WTC11 (cell line): Measurements from ENCODE around the gene DNASE1L3.

ENCODE experiments used
- CREB1 ChIP-seq: sonication (generic); formaldehyde crosslinking; IDR thresholded peaks from 2 replicates; pipeline ENCODE4 v1.8.0; 2023; ENCODE audit warnings: mild to moderate bottlenecking, missing genetic modification reagents
- EMX1 ChIP-seq: fragments of 250-450 bp; sonication (Bioruptor Pico); IDR thresholded peaks from 2 replicates; pipeline ENCODE4 v1.8.0; 2021; ENCODE audit warnings: mild to moderate bottlenecking
- ETV6 ChIP-seq: sonication (generic); formaldehyde crosslinking; IDR thresholded peaks from 2 replicates; pipeline ENCODE4 v1.8.1; 2022; ENCODE audit warnings: mild to moderate bottlenecking, missing genetic modification reagents
- IRF2 ChIP-seq: sonication (generic); formaldehyde crosslinking; IDR thresholded peaks from 2 replicates; pipeline ENCODE4 v1.8.0; 2022; ENCODE audit warnings: low read depth, missing genetic modification reagents, borderline replicate concordance
- JUN ChIP-seq: sonication (generic); formaldehyde crosslinking; IDR thresholded peaks from 2 replicates; pipeline ENCODE4 v1.8.0; 2023; ENCODE audit warnings: mild to moderate bottlenecking, missing genetic modification reagents
- KAT7 ChIP-seq: sonication (generic); formaldehyde crosslinking; IDR thresholded peaks from 2 replicates; pipeline ENCODE4 v1.8.1; 2023; ENCODE audit warnings: missing genetic modification reagents, mild to moderate bottlenecking, borderline replicate concordance
- RELA ChIP-seq: sonication (generic); formaldehyde crosslinking; IDR thresholded peaks from 2 replicates; pipeline ENCODE4 v1.8.1; 2022; ENCODE audit warnings: missing genetic modification reagents, mild to moderate bottlenecking, borderline replicate concordance
- SP1 ChIP-seq: sonication (generic); formaldehyde crosslinking; conservative IDR thresholded peaks from 2 replicates; pipeline ENCODE4 v1.8.1; 2022; ENCODE audit warnings: missing genetic modification reagents
- TCF7 ChIP-seq: sonication (generic); formaldehyde crosslinking; IDR thresholded peaks from 2 replicates; pipeline ENCODE4 v1.8.0; 2022; ENCODE audit warnings: mild to moderate bottlenecking, low read depth, missing genetic modification reagents, moderate library complexity
- TF ChIP-seq, protein P1 (sequence below): fragments of 200-600 bp; IDR thresholded peaks from 2 replicates; pipeline ENCODE4 v1.8.0; 2022; ENCODE audit warnings: antibody characterized with exemption
- TF ChIP-seq, protein P2 (sequence below): sonication (generic); formaldehyde crosslinking; IDR thresholded peaks from 2 replicates; pipeline ENCODE4 v1.8.1; 2023; ENCODE audit warnings: mild to moderate bottlenecking, missing genetic modification reagents, moderate library complexity
- TF ChIP-seq, protein P3 (sequence below): sonication (generic); formaldehyde crosslinking; IDR thresholded peaks from 2 replicates; pipeline ENCODE4 v1.8.1; 2023; ENCODE audit warnings: mild to moderate bottlenecking, moderate library complexity, missing genetic modification reagents
- TF ChIP-seq, protein P4 (sequence below): sonication (generic); formaldehyde crosslinking; IDR thresholded peaks from 2 replicates; pipeline ENCODE4 v1.8.0; 2023; ENCODE audit warnings: missing genetic modification reagents, mild to moderate bottlenecking, borderline replicate concordance
- TF ChIP-seq, protein P5 (sequence below): sonication (generic); formaldehyde crosslinking; IDR thresholded peaks from 2 replicates; pipeline ENCODE4 v1.8.0; 2022; ENCODE audit warnings: mild to moderate bottlenecking, missing genetic modification reagents

DNA sequence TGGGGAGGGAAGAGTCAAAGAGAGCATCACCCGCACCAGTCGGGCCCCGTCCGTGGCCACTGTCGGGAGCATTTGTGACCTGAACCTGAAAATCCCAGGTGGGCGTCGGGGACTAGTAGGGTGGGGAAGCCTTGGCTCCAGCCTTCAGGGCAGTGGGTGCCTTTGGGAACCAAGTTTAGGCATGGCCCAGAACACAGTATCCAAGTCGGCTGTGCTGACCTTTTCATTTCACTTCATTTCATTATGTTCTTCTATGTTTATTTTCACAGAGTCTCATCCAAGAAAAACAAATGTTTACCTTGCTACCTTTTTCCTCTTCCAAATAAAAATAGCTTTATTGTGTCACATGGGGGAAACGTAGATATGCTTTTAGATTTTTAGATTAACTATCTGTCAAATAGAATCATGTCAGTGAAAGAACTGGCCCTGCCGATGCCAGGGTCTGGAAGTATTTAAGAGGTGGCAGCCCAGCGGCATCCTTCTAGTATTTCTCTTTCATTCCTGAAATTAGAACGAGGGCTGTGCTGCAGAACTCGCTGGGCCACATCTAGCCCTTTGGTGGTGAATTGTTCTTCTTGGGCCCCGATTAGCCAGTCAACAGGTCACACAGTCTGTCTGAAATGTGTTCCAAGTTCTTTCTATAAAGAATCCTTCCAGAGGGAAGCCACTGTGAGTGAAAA lies 60.5 kb downstream of the DNASE1L3 start:
- TF ChIP-seq CREB1 (CRISPR knock-in tag): no peak
- TF ChIP-seq KAT7 (CRISPR knock-in tag): no peak
- TF ChIP-seq, protein P1, sequence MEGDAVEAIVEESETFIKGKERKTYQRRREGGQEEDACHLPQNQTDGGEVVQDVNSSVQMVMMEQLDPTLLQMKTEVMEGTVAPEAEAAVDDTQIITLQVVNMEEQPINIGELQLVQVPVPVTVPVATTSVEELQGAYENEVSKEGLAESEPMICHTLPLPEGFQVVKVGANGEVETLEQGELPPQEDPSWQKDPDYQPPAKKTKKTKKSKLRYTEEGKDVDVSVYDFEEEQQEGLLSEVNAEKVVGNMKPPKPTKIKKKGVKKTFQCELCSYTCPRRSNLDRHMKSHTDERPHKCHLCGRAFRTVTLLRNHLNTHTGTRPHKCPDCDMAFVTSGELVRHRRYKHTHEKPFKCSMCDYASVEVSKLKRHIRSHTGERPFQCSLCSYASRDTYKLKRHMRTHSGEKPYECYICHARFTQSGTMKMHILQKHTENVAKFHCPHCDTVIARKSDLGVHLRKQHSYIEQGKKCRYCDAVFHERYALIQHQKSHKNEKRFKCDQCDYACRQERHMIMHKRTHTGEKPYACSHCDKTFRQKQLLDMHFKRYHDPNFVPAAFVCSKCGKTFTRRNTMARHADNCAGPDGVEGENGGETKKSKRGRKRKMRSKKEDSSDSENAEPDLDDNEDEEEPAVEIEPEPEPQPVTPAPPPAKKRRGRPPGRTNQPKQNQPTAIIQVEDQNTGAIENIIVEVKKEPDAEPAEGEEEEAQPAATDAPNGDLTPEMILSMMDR: no peak
- TF ChIP-seq, protein P2, sequence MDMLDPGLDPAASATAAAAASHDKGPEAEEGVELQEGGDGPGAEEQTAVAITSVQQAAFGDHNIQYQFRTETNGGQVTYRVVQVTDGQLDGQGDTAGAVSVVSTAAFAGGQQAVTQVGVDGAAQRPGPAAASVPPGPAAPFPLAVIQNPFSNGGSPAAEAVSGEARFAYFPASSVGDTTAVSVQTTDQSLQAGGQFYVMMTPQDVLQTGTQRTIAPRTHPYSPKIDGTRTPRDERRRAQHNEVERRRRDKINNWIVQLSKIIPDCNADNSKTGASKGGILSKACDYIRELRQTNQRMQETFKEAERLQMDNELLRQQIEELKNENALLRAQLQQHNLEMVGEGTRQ (CRISPR knock-in tag): no peak
- TF ChIP-seq, protein P3, sequence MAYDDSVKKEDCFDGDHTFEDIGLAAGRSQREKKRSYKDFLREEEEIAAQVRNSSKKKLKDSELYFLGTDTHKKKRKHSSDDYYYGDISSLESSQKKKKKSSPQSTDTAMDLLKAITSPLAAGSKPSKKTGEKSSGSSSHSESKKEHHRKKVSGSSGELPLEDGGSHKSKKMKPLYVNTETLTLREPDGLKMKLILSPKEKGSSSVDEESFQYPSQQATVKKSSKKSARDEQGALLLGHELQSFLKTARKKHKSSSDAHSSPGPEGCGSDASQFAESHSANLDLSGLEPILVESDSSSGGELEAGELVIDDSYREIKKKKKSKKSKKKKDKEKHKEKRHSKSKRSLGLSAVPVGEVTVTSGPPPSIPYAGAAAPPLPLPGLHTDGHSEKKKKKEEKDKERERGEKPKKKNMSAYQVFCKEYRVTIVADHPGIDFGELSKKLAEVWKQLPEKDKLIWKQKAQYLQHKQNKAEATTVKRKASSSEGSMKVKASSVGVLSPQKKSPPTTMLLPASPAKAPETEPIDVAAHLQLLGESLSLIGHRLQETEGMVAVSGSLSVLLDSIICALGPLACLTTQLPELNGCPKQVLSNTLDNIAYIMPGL (CRISPR knock-in tag): no peak
- no peak for TF ChIP-seq IRF2 (CRISPR knock-in tag)
- no peak for TF ChIP-seq TCF7 (CRISPR knock-in tag)
- TF ChIP-seq, protein P4, sequence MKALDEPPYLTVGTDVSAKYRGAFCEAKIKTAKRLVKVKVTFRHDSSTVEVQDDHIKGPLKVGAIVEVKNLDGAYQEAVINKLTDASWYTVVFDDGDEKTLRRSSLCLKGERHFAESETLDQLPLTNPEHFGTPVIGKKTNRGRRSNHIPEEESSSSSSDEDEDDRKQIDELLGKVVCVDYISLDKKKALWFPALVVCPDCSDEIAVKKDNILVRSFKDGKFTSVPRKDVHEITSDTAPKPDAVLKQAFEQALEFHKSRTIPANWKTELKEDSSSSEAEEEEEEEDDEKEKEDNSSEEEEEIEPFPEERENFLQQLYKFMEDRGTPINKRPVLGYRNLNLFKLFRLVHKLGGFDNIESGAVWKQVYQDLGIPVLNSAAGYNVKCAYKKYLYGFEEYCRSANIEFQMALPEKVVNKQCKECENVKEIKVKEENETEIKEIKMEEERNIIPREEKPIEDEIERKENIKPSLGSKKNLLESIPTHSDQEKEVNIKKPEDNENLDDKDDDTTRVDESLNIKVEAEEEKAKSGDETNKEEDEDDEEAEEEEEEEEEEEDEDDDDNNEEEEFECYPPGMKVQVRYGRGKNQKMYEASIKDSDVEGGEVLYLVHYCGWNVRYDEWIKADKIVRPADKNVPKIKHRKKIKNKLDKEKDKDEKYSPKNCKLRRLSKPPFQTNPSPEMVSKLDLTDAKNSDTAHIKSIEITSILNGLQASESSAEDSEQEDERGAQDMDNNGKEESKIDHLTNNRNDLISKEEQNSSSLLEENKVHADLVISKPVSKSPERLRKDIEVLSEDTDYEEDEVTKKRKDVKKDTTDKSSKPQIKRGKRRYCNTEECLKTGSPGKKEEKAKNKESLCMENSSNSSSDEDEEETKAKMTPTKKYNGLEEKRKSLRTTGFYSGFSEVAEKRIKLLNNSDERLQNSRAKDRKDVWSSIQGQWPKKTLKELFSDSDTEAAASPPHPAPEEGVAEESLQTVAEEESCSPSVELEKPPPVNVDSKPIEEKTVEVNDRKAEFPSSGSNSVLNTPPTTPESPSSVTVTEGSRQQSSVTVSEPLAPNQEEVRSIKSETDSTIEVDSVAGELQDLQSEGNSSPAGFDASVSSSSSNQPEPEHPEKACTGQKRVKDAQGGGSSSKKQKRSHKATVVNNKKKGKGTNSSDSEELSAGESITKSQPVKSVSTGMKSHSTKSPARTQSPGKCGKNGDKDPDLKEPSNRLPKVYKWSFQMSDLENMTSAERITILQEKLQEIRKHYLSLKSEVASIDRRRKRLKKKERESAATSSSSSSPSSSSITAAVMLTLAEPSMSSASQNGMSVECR (CRISPR knock-in tag): no peak
- no peak for TF ChIP-seq EMX1 (CRISPR knock-in tag)
- TF ChIP-seq ETV6 (CRISPR knock-in tag): no peak
- no peak for TF ChIP-seq JUN (CRISPR knock-in tag)
- no peak for TF ChIP-seq RELA
- TF ChIP-seq SP1: no peak
- TF ChIP-seq, protein P5, sequence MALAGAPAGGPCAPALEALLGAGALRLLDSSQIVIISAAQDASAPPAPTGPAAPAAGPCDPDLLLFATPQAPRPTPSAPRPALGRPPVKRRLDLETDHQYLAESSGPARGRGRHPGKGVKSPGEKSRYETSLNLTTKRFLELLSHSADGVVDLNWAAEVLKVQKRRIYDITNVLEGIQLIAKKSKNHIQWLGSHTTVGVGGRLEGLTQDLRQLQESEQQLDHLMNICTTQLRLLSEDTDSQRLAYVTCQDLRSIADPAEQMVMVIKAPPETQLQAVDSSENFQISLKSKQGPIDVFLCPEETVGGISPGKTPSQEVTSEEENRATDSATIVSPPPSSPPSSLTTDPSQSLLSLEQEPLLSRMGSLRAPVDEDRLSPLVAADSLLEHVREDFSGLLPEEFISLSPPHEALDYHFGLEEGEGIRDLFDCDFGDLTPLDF (CRISPR knock-in tag): no peak
